ENCODE results near the gene NSUN3.

NSUN3 gene

DNA sequence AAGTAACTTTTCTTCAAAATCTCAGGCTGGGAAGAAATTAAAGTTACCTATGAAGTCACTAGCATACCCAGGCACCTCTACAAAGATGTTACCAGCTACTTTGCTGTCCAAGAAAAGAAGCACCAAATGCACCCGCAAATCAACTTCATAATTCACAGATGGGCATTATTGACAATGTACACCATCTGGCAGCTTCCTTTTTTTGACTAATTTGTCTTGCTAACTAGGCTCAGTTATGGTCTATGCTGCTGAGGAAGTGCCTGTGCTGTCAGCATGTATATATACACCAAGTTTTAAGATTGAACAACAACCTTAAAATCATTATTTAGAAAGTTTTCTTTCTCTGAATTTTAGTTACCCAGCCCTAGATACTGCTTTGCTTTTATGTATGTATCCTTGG, 93.8 kb downstream of the NSUN3 start:
- no peaks in the 10 kb centered on the region for H3K27me3 ChIP-seq (ENCODE audit: control insufficient read depth, insufficient read depth, low read length)
- no peak overlapping the region for H3K4me3 ChIP-seq (ENCODE audit: low read length)
- H3K9me3 ChIP-seq (ENCODE audit: control insufficient read depth, insufficient read depth, low read length) = no peaks in the 10 kb centered on the region
- WGBS (ENCODE audit: insufficient coverage, insufficient read length) = no CpG with 5 or more reads among the region's 1 CpG
- no peak for DNase-seq (ENCODE audit: low read depth, low spot score)
- H3K4me1 ChIP-seq (ENCODE audit: control insufficient read depth, insufficient read depth, low read length) = no peaks in the 10 kb centered on the region
- no peak overlapping the region for H3K27ac ChIP-seq (ENCODE audit: low read length)
- H3K36me3 ChIP-seq (ENCODE audit: control insufficient read depth, insufficient read depth, low read length) = no peaks in the 10 kb centered on the region

DNA sequence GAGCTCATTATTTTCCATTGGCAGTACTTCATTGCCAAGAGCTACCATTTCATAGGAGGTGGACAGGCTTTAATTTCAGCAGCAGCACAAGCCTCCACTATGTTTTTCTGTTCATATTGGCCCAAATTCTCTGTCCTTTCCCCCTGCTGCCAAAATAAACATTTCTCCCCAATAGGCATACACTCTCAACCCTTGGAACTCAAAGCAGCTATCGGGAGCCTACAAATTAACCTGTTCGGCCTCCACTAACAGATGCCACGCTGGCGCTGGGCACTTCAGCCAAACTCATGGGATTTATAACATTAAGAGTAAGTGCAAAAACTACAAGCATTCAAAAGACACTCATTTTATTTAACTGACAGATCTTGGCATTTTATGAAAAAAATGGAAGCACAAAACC, 95.7 kb downstream of the NSUN3 start:
- Histone ChIP-seq H3K4me3 (ENCODE audit: low read length) (no peak overlapping the region), H3K27ac (ENCODE audit: low read length) (no peak overlapping the region), H3K4me1 (ENCODE audit: control insufficient read depth, insufficient read depth, low read length) (no peaks in the 10 kb centered on the region), H3K36me3 (ENCODE audit: control insufficient read depth, insufficient read depth, low read length) (no peaks in the 10 kb centered on the region), H3K27me3 (ENCODE audit: control insufficient read depth, insufficient read depth, low read length) (no peaks in the 10 kb centered on the region), H3K9me3 (ENCODE audit: control insufficient read depth, insufficient read depth, low read length) (no peaks in the 10 kb centered on the region)
- DNase-seq (ENCODE audit: low read depth, low spot score) = no peak
- WGBS (ENCODE audit: insufficient coverage, insufficient read length) = no CpG with 5 or more reads among the region's 4 CpGs

DNA sequence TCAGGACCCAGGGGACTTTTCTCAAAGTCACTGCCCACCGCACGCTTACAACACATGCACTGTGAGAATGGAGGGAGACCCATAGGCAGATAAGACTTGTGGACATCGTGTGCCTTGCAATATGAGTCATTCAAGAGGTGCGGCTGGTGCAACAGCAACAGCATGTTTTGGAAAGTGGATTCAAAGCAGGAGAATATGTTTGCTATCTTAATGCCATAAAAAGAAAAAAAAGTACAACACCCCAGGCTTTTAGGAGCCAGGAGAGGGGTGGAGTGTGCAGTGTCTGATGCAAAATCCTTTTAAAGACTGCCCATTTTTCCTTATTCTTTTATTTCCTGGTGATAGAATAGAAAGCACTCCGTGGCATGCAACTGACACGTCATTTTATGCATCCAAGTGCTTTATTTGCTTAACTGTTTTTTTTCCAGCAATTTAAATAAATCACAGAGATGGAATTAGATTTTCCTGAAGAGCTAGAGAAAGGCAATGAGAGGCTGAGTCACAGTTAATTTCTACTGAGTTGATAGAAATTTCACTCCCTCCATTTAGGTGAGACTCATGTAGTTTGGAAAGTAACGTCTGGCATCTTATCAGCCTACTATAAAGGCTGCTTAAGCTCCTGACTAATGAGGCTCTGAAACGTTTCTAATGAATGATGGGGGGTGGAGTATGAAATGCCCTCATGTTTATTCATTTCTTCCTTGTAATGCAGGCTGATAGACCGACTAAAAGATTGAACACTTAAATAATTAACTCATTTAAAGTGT, 96.4 kb downstream of the NSUN3 start:
- Histone ChIP-seq H3K27ac (ENCODE audit: low read length) (no peak overlapping the region), H3K36me3 (ENCODE audit: control insufficient read depth, insufficient read depth, low read length) (no peaks in the 10 kb centered on the region), H3K27me3 (ENCODE audit: control insufficient read depth, insufficient read depth, low read length) (no peaks in the 10 kb centered on the region), H3K4me3 (ENCODE audit: low read length) (no peak overlapping the region), H3K4me1 (ENCODE audit: control insufficient read depth, insufficient read depth, low read length) (no peaks in the 10 kb centered on the region), H3K9me3 (ENCODE audit: control insufficient read depth, insufficient read depth, low read length) (no peaks in the 10 kb centered on the region)
- no peak for DNase-seq (ENCODE audit: low read depth, low spot score)
- no CpG with 5 or more reads among the region's 9 CpGs for WGBS (ENCODE audit: insufficient coverage, insufficient read length)

DNA sequence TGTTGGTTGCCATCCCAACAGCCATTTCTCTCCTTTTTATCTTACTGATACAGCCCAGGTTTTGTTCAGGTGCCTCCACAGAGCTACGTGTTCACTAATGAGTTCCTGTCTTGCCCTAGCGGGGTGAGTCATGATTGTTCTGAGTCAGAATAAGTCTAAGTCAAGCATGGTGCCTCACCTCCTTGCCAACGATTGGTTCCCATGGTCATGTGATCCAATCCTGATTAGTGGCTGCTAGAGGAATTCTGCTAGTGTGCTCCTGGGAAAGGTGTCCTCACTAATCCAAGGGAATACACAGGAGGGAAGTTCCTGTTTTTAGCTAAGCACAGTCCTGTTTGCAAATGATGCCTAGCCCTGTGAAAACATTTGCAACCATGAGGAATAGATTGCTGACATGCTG, 99.8 kb downstream of the NSUN3 start:
- Histone ChIP-seq H3K4me1 (ENCODE audit: control insufficient read depth, insufficient read depth, low read length) (no peaks in the 10 kb centered on the region), H3K36me3 (ENCODE audit: control insufficient read depth, insufficient read depth, low read length) (no peaks in the 10 kb centered on the region), H3K27ac (ENCODE audit: low read length) (no peak overlapping the region), H3K4me3 (ENCODE audit: low read length) (no peak overlapping the region), H3K9me3 (ENCODE audit: control insufficient read depth, insufficient read depth, low read length) (no peaks in the 10 kb centered on the region), H3K27me3 (ENCODE audit: control insufficient read depth, insufficient read depth, low read length) (no peaks in the 10 kb centered on the region)
- DNase-seq (ENCODE audit: low read depth, low spot score) = no peak
- WGBS (ENCODE audit: insufficient coverage, insufficient read length) = no CpG with 5 or more reads among the region's 3 CpGs

DNA sequence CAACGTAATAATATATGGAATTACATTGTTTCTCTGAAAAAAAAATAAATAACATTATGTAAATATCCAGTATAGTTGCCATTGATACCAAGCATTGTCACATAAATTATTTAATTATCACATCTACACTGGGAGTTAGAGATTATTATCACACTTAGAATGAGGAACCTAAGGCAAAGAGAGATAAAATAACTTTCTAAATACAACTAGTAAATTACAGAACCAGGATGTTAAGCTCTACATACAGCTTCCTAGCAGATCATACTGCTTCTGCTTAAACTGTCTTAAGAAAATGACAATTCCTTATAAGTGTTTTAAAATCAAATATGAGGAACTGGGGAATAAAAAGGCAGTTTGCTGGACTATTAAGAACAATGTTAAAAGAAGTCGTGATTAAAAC, 104.5 kb downstream of the NSUN3 start:
- Histone ChIP-seq H3K27ac (ENCODE audit: low read length) (no peak overlapping the region), H3K4me3 (ENCODE audit: low read length) (no peak overlapping the region), H3K9me3 (ENCODE audit: control insufficient read depth, insufficient read depth, low read length) (no peaks in the 10 kb centered on the region), H3K4me1 (ENCODE audit: control insufficient read depth, insufficient read depth, low read length) (no peaks in the 10 kb centered on the region), H3K36me3 (ENCODE audit: control insufficient read depth, insufficient read depth, low read length) (no peaks in the 10 kb centered on the region), H3K27me3 (ENCODE audit: control insufficient read depth, insufficient read depth, low read length) (no peaks in the 10 kb centered on the region)
- WGBS (ENCODE audit: insufficient coverage, insufficient read length) = no CpG with 5 or more reads among the region's 2 CpGs
- no peak for DNase-seq (ENCODE audit: low read depth, low spot score)

DNA sequence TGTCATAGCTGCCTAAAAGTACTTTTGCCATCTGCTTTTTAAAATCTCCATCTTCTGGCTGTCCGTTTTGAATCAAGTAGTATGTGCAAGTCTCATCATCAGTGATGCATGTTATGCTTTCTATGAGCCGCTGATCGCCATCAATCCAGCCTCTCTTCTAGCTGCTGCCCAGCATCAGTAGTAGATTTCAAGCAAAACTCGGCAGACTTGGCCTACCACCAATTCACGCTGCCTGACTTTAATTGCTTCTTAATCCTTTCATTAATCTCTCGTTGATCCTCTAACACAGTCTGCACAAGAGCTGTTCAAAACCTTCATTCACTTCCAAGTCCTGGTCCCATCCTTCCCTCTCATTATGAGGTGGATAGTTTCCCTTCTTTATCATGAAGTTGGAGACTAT, 104.9 kb downstream of the NSUN3 start:
- Histone ChIP-seq H3K9me3 (ENCODE audit: control insufficient read depth, insufficient read depth, low read length) (no peaks in the 10 kb centered on the region), H3K4me3 (ENCODE audit: low read length) (no peak overlapping the region), H3K4me1 (ENCODE audit: control insufficient read depth, insufficient read depth, low read length) (no peaks in the 10 kb centered on the region), H3K36me3 (ENCODE audit: control insufficient read depth, insufficient read depth, low read length) (no peaks in the 10 kb centered on the region), H3K27me3 (ENCODE audit: control insufficient read depth, insufficient read depth, low read length) (no peaks in the 10 kb centered on the region), H3K27ac (ENCODE audit: low read length) (no peak overlapping the region)
- DNase-seq (ENCODE audit: low read depth, low spot score) = no peak
- WGBS (ENCODE audit: insufficient coverage, insufficient read length) = no CpG with 5 or more reads among the region's 6 CpGs

DNA sequence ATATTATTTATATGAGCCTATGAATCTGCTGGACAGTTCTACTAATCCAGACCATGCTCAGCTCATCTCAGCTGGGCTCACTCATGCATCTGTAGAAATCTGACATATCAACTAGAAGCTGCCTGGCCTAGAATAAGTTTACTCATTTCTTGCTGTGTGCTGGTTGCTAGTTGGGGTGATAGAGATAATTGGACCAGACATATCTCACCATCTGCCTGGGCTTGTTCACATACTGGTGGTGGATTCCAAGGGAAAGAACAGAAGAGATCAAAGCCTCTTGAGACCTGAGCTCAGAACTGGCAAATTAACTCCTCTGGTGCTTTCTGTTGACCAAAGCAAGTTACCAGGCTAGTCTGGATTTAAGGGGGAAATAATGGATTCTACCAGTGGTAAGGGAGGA, 109.1 kb downstream of the NSUN3 start:
- H3K9me3 ChIP-seq (ENCODE audit: control insufficient read depth, insufficient read depth, low read length) = no peaks in the 10 kb centered on the region
- no peak for DNase-seq (ENCODE audit: low read depth, low spot score)
- H3K4me1 ChIP-seq (ENCODE audit: control insufficient read depth, insufficient read depth, low read length) = no peaks in the 10 kb centered on the region
- H3K27me3 ChIP-seq (ENCODE audit: control insufficient read depth, insufficient read depth, low read length) = no peaks in the 10 kb centered on the region
- H3K27ac ChIP-seq (ENCODE audit: low read length) = no peak overlapping the region
- H3K4me3 ChIP-seq (ENCODE audit: low read length) = no peak overlapping the region
- H3K36me3 ChIP-seq (ENCODE audit: control insufficient read depth, insufficient read depth, low read length) = no peaks in the 10 kb centered on the region

DNA sequence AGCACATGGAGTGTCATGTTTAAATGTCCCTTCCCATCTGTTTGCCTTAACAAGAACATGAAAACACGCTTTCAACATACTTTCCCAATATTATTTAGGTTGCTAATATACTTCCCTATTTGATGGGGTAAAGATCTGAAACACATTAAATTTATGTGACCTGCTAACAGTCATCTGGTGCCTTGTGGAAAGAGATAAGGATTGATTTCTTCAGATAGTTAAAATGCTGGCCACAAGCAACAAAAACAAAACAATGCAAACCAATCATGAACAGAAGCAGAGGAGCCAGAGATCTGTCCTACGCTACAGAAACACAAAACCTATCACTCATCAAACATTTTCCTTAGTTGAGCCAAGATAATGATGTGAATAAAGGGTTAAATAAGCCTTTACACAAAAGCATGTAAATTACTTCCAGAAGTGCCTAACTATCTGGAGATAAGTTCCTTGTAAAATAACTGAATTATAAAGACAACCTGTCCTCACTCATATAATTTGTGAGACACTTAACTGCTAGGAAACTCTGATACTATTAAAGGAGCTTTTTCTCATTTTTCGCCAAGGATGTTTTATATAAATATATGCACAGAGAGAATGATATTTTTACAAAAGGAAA, 109.9 kb downstream of the NSUN3 start:
- Histone ChIP-seq H3K4me3 (ENCODE audit: low read length) (no peak overlapping the region), H3K9me3 (ENCODE audit: control insufficient read depth, insufficient read depth, low read length) (no peaks in the 10 kb centered on the region), H3K4me1 (ENCODE audit: control insufficient read depth, insufficient read depth, low read length) (no peaks in the 10 kb centered on the region), H3K27me3 (ENCODE audit: control insufficient read depth, insufficient read depth, low read length) (no peaks in the 10 kb centered on the region), H3K36me3 (ENCODE audit: control insufficient read depth, insufficient read depth, low read length) (no peaks in the 10 kb centered on the region), H3K27ac (ENCODE audit: low read length) (no peak overlapping the region)
- no peak for DNase-seq (ENCODE audit: low read depth, low spot score)
- WGBS (ENCODE audit: insufficient coverage, insufficient read length) = no CpG with 5 or more reads among the region's 3 CpGs

DNA sequence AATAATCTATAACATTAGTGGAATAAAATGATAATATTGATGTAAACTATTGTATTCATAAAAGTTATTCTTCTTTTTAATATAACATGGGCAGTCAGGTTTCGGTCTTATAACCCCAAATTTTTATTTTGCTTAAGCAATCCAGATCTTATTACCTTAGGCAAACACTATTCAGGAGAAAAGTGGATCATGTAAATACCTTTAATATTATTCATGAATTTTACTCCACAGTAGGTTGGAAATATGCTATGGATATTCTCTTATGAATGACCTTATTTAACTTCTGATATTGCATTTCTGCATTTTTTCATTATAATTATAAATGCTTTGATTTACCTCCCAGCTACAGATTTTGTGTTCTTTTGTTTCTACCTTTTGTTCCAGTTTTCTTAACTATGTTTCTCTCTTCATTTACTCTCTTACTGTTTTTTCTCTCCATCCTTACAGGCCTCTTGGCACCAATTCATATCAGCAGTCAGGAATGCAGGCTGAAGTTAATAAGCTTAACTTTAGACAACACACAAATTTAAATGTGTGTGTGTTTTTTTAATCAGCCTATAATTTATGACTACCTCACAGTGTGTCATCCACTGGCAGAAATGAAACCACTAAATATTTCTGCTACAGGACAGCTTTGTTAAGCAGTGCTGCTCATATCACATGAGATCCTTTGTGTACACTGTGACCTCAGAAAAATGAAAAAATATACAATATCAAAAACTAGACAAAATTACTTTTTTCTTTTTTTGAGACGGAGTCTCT, 111.0 kb downstream of the NSUN3 start:
- H3K4me1 ChIP-seq (ENCODE audit: control insufficient read depth, insufficient read depth, low read length) = no peaks in the 10 kb centered on the region
- no peak for DNase-seq (ENCODE audit: low read depth, low spot score)
- no peaks in the 10 kb centered on the region for H3K27me3 ChIP-seq (ENCODE audit: control insufficient read depth, insufficient read depth, low read length)
- WGBS (ENCODE audit: insufficient coverage, insufficient read length) = no CpG with 5 or more reads among the region's 2 CpGs
- H3K36me3 ChIP-seq (ENCODE audit: control insufficient read depth, insufficient read depth, low read length) = no peaks in the 10 kb centered on the region
- no peak overlapping the region for H3K4me3 ChIP-seq (ENCODE audit: low read length)
- no peak overlapping the region for H3K27ac ChIP-seq (ENCODE audit: low read length)
- H3K9me3 ChIP-seq (ENCODE audit: control insufficient read depth, insufficient read depth, low read length) = no peaks in the 10 kb centered on the region

DNA sequence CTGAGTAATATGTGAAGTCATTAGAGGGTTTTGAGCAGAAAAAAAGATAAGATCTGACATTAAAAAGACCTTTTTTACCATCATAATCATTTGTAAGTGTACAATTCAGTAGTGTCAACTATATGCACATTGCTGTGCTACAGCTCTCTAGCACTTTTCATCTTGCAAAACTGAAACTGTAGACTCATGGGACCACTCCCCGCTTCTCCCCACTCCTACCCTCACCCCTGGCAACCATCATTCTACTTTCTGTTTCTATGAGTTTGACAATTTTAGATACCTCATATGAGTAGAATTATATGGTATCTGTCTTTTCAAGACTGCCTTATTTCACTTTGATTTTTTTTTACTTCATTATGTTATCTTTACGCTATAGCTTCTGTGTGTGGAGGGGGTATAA, 112.8 kb downstream of the NSUN3 start:
- Histone ChIP-seq H3K27me3 (ENCODE audit: control insufficient read depth, insufficient read depth, low read length) (no peaks in the 10 kb centered on the region), H3K9me3 (ENCODE audit: control insufficient read depth, insufficient read depth, low read length) (no peaks in the 10 kb centered on the region), H3K4me3 (ENCODE audit: low read length) (no peak overlapping the region), H3K27ac (ENCODE audit: low read length) (no peak overlapping the region), H3K36me3 (ENCODE audit: control insufficient read depth, insufficient read depth, low read length) (no peaks in the 10 kb centered on the region), H3K4me1 (ENCODE audit: control insufficient read depth, insufficient read depth, low read length) (no peaks in the 10 kb centered on the region)
- no CpG with 5 or more reads among the region's 2 CpGs for WGBS (ENCODE audit: insufficient coverage, insufficient read length)
- no peak for DNase-seq (ENCODE audit: low read depth, low spot score)
